Mucosa of gallbladder (tissue), 1 donor: Measurements from ENCODE around the gene TLL1. TPM values are rescaled to one million over a fixed set of nuclear protein-coding genes. Genes with fewer than 3 reads are reported as not detected.

Experiments
- DNase-seq: peaks from one replicate; pipeline ENCODE4 v3.0.0-alpha.2; 2020; ENCODE audit warnings: low spot score
- total RNA-seq: library from RNA; stranded (reverse); gene quantifications from one replicate; pipeline ENCODE4 v1.2.1, GENCODE V29; 2021
- donor health status: DM: no; HTN: no; CAD: no.

The TLL1 gene
- total RNA-seq, 1 donor from 2014 or later: 1.2 TPM

DNA sequence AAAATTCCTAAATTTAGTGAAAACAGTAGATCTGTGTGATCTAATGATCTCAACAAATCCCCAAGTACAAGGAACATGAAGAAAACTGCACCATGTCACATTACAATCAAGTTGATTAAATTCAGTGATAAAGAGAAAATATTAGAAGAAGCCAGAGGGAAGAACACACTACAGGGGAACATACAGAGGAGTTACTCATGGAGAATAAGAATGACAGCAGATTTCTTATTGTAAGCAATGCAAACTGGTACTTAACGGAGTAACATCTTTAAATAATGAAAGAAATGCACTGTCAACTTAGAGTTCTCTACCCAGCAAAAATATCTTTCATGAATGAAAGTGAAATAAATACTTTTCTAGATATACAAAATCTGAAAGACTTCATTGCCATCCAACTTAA, 21.1 kb downstream of the TLL1 start:
- DNase-seq: no peak

GRCh38 chr4:165905405-165906027, 32.5 kb downstream of the TLL1 start:
- DNase-seq: no peak

DNA sequence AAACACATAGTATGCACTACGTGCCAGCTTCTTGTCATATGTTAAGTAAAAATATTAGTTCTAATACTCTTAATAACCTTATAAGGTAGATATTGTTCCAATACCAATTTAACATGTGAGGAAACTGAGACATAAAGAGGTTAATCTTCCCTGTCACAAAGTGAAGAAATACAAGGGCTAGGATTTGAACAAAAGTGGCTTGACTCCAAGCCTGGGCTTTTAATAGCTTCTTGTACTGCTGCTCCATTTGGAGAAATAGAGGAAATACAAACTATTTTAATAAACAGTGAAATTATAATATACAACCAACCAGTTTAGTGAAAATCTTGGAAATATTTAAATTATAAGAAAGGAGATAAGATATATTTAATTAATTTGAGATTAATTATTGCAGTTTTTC, 33.2 kb downstream of the TLL1 start:
- DNase-seq: no peak

GRCh38 chr4:165909947-165910346, 36.9 kb downstream of the TLL1 start:
- DNase-seq: no peak

DNA sequence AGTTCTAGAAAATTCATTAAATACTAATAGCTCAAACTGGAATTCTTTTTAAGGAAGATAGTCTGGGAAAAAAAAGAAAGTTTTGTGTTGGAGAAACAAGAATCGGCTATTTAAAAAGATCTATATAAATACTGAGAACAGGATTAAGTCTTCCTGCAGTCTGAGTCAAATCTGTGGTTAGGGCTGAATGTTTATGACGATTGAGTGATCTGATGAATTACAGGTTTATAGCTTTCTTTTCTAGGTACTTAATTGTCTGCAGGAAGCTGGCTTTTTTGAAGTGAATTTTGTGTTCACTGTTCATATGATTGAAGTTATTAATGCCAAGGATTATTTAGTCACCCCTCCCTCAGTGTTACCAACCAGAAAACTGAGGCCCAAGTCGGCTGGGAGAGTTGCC, 42.2 kb downstream of the TLL1 start:
- DNase-seq: no peak

DNA sequence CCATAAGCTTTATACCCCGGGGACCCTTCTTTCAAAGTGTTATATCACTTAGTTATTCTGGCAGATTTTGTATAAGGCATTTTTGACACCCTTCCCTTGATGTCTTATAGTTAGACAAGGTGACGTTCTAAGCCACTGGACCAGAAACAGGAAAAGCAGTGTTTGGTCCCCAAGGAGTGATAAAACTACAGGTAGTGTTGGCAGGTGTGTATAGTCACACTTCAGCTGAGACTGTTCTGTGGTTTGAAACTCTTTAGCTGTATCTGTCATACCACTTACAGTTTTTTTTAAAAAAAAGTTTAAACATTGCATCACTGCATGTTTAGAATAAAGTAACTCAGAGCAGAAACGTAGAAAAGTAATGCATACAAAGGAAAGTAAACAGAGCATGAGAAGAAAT, 48.5 kb downstream of the TLL1 start:
- no peak for DNase-seq

- DNase-seq: no peak
Measured at GRCh38 chr4:165922747-165923146, 49.7 kb downstream of the TLL1 start.

GRCh38 chr4:165926307-165926706, 53.3 kb downstream of the TLL1 start:
- no peak for DNase-seq

- DNase-seq: no peak
Measured at GRCh38 chr4:165927366-165927765, 54.3 kb downstream of the TLL1 start.

GRCh38 chr4:165927815-165928214, 54.8 kb downstream of the TLL1 start:
- no peak for DNase-seq

GRCh38 chr4:165928601-165929000, 55.6 kb downstream of the TLL1 start:
- DNase-seq: no peak

DNA sequence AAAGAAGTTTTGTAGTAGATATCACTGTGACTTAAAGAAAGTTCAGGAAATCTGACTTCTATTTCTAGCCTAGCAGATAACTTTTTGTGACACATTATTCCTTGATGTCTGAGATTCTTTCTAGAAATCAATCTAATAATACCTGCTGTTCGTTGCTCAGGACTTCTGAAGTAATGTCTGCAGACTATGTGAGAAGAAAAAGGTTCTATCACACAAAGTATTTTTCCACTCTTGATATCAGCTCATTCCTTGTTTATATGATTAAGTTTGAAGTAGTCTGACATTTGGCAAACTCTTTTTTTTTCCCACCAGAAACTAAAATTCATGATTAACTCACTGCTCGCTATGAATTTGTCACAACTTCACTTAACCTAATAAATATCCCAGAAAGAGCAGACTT, 56.6 kb downstream of the TLL1 start:
- DNase-seq: no peak

- DNase-seq: no peak
Measured at GRCh38 chr4:165931741-165932140, 58.7 kb downstream of the TLL1 start.

DNA sequence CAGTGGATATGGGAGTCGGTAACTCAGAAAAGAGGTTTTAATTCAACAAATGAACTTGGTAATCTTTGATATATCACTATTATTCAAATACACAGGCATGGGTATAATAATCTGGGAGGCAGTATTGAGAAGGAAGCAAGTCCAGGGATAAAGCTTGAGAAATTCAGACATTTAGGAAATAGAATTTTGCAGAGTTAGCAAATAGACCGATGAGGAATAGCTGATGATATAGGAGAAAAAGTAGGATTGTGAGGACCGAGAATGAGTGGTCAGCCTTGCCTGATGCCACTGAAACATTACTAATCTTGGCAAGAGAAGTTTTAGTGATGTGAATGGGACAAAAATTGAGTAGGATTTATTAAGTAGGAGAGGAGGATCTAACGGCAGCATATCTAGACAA, 71.9 kb downstream of the TLL1 start:
- DNase-seq: no peak

DNA sequence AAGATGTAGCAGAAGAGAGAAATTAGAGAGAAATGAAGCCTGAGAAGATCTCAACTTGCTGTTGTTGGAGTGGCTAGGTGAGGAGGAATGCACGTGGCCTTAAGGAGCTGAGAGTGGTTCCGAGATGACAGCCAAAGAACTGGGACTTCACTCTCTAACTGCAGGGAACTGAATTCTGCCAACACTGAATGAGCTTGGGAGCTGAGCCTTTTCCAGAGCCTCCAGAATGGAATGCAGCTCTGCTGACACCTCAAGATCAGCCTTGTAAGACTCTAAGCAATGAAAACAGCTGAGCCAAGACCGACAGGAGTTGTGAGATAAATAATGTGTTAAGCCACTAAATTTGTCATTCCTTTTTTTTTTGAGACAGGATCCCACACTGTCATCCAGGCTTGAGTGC, 73.0 kb downstream of the TLL1 start:
- DNase-seq: no peak

GRCh38 chr4:165947019-165947418, 74.0 kb downstream of the TLL1 start:
- DNase-seq: no peak

GRCh38 chr4:165953181-165953580, 80.1 kb downstream of the TLL1 start:
- DNase-seq: no peak

DNA sequence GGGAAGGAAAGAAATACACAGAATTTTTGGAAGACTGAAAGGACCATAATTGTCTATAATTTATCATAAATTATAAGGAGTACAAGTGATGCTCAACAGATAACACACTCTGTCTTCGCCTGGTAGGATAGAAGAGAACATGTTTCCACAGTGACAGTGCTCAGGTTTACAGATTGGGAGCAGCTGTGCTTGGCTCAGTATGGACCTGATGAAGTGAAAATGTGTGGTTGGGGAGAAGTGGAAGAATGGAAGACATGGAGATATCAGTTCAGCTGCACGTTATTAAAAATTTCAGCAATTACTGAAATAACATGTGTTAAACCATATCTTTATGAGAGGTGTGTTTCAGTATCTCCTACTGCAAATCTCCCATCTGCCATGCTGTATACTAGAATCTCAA, 90.6 kb downstream of the TLL1 start:
- DNase-seq: no peak

DNA sequence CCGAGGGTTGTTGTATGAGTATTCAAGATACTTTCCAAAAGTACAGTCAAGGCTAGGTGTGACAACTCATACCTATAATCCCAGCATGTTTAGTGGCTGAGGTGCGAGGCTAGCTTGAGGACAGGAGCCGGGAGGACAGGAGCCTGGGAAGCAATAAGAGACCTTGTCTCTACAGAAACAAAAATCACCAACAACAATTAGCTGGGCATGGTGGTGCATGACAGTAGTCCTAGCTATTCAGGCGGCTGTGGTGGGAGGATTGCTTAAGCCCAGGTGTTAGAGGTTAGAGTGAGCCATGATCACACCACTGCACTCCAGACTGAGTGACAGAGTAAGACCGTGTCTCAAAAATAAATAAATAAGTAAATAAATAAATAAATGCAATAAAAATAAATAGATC, 91.6 kb downstream of the TLL1 start:
- no peak for DNase-seq

GRCh38 chr4:165965503-165965902, 92.5 kb downstream of the TLL1 start:
- no peak for DNase-seq

DNA sequence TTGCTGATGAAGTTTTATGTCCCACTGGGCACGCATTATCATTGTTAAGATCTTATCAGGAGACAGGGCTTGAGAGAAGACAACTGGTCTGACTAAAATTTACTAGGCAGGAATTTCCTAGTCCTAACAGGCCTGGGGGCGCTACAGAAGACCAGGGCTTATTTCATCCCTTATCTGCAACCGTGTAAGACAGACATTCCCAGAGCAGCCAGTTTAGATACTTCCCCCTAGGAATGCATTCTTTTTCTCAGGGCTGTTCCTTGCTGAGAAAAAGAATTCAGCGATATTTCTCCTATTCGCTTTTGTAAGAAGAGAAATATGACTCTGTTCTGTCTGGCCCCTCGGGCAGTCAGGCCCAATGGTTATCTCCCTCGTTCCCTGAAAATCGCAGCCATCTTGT, 93.8 kb downstream of the TLL1 start:
- DNase-seq: no peak

GRCh38 chr4:165967486-165967885, 94.4 kb downstream of the TLL1 start:
- DNase-seq: no peak

- no peak for DNase-seq
Measured at GRCh38 chr4:165970703-165971420, 97.8 kb downstream of the TLL1 start.

GRCh38 chr4:165971446-165971845, 98.4 kb downstream of the TLL1 start:
- DNase-seq: no peak
